GM23248 (cell line): ENCODE results near the gene TNFRSF19. TPM values are rescaled to one million over a fixed set of nuclear protein-coding genes. Genes with fewer than 3 reads are reported as not detected.

Source experiments
- DNase-seq: peaks from one replicate; pipeline ENCODE4 v3.0.0-alpha.2; 2015
- H2AFZ ChIP-seq: fragments of 200-600 bp; sonication (generic); 2 replicates; pipeline ENCODE4 v1.6.1; 2016; ENCODE audit warnings: antibody characterized with exemption
- H3F3A ChIP-seq: fragments of 200-600 bp; sonication (generic); 2 replicates; pipeline ENCODE4 v1.6.1; 2016; ENCODE audit warnings: mild to moderate bottlenecking, antibody characterized with exemption, mixed run types; ENCODE audit not compliant: insufficient read depth
- H3K27ac ChIP-seq: fragments of 200-600 bp; sonication (generic); 2 replicates; pipeline ENCODE4 v1.5.1; 2016; ENCODE audit warnings: mild to moderate bottlenecking
- H3K27me3 ChIP-seq: fragments of 200-600 bp; sonication (generic); replicated peaks from 2 replicates; pipeline ENCODE4 v1.6.1; 2016; ENCODE audit warnings: mild to moderate bottlenecking; ENCODE audit not compliant: insufficient read depth
- H3K36me3 ChIP-seq: fragments of 200-600 bp; sonication (generic); 2 replicates; pipeline ENCODE4 v1.6.1; 2016; ENCODE audit warnings: low read depth, mild to moderate bottlenecking
- H3K4me1 ChIP-seq: fragments of 200-600 bp; sonication (generic); 2 replicates; pipeline ENCODE4 v1.6.1; 2016; ENCODE audit warnings: mild to moderate bottlenecking; ENCODE audit not compliant: insufficient read depth
- H3K4me2 ChIP-seq: fragments of 200-600 bp; sonication (generic); one replicate; pipeline ENCODE4 v1.6.1; 2016; ENCODE audit warnings: mild to moderate bottlenecking; ENCODE audit not compliant: unreplicated experiment
- H3K4me3 ChIP-seq: fragments of 200-600 bp; sonication (generic); 2 replicates; pipeline ENCODE4 v1.5.1; 2016; ENCODE audit warnings: mild to moderate bottlenecking
- H3K79me2 ChIP-seq: fragments of 200-600 bp; sonication (generic); 2 replicates; pipeline ENCODE4 v1.6.1; 2016; ENCODE audit warnings: mild to moderate bottlenecking; ENCODE audit not compliant: insufficient read depth
- H3K9ac ChIP-seq: fragments of 200-600 bp; sonication (generic); 2 replicates; pipeline ENCODE4 v1.6.1; 2016; ENCODE audit warnings: mild to moderate bottlenecking
- H3K9me2 ChIP-seq: fragments of 200-600 bp; sonication (generic); 2 replicates; pipeline ENCODE4 v1.6.1; 2016; ENCODE audit warnings: mixed run types, mild to moderate bottlenecking, moderate library complexity; ENCODE audit not compliant: insufficient read depth
- H3K9me3 ChIP-seq: fragments of 200-600 bp; sonication (generic); one replicate; pipeline ENCODE4 v1.6.1; 2017; ENCODE audit warnings: low read depth
- H4K20me1 ChIP-seq: fragments of 200-600 bp; sonication (generic); 2 replicates; pipeline ENCODE4 v1.6.0; 2016; ENCODE audit not compliant: insufficient read depth
- EZH2 ChIP-seq: fragments of 200-600 bp; sonication (generic); IDR thresholded peaks from 2 replicates; pipeline ENCODE4 v1.6.1; 2018; ENCODE audit warnings: antibody characterized with exemption, mild to moderate bottlenecking; ENCODE audit not compliant: insufficient read depth, poor library complexity, severe bottlenecking
- EZH2phosphoT487 ChIP-seq: fragments of 200-600 bp; sonication (generic); IDR thresholded peaks from 2 replicates; pipeline ENCODE4 v1.6.1; 2018; ENCODE audit warnings: antibody characterized with exemption, moderate library complexity, mild to moderate bottlenecking, low read depth; ENCODE audit not compliant: insufficient read depth
- WGBS, 2 experiments: methylation state at CpG; one replicate each; pipeline ENCODE4 v1.1.6; 2015 to 2017; ENCODE audit warnings: low lambda C conversion rate in 2 of 2, low coverage in 1 of 2; ENCODE audit errors: missing lambda C conversion rate in 2 of 2; 5-methylcytosine and 5-hydroxymethylcytosine counted together
- in situ Hi-C: fragments of 300-500 bp; cut with MboI; formaldehyde crosslinking; loops from 2 replicates; pipeline ENCODE4 v1.15.0; 2020
- polyA plus RNA-seq: library from polyadenylated mRNA; unstranded; fragments of >200 nt; fragmentation: Nextera tagmentation; extraction: Ambion mirVana; gene quantifications from 2 replicates; pipeline ENCODE4 v1.2.1, GENCODE V29; 2016
- total RNA-seq: library from RNA; depleted of rRNA; stranded (reverse); fragments of >200 nt; shearing (Covaris generic); gene quantifications from 2 replicates; pipeline ENCODE4 v1.2.3, GENCODE V29; 2014

TNFRSF19 gene
- total and polyA plus RNA-seq, 2 experiments from 2014 or later = 3.4 TPM

DNA sequence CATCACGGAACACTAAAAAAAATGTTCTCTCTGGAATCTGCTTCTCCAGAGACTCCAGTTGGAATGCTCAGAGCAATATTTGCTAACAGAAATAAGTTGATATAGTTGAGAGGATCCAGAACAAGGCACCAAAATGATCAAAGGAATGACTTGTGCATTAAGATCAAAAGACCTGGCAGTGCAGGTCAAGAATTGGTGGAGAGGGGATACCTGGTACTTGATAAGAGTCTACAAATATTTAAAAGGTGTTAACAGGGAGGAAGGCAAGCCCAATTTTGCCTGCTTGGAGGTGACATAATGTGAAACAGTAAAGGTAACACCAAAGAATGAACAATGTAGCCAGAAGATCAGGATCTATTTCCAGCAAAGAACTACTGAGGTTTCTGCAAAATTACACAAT lies 20.0 kb upstream of the TNFRSF19 start:
- Histone ChIP-seq H3K4me1 (no peaks in the 10 kb centered on the region), H4K20me1 (no peaks in the 10 kb centered on the region), H3K36me3 (no peaks in the 10 kb centered on the region), H3F3A (no peaks in the 10 kb centered on the region), H2AFZ (no peak overlapping the region), H3K9me2 (no peaks in the 10 kb centered on the region), H3K9me3 (no peaks in the 10 kb centered on the region), H3K9ac (no peak overlapping the region), H3K4me3 (no peak overlapping the region), H3K27me3 (no peaks in the 10 kb centered on the region), H3K27ac (no peak overlapping the region), H3K4me2 (no peak overlapping the region), H3K79me2 (no peaks in the 10 kb centered on the region)
- no peak for DNase-seq
- in situ Hi-C loops = no loop called here
- WGBS, 2 experiments = 92 to 97% methylated on average over 1 of the region's 1 CpG
- no peak for TF ChIP-seq EZH2
- TF ChIP-seq EZH2phosphoT487 = no peak

DNA sequence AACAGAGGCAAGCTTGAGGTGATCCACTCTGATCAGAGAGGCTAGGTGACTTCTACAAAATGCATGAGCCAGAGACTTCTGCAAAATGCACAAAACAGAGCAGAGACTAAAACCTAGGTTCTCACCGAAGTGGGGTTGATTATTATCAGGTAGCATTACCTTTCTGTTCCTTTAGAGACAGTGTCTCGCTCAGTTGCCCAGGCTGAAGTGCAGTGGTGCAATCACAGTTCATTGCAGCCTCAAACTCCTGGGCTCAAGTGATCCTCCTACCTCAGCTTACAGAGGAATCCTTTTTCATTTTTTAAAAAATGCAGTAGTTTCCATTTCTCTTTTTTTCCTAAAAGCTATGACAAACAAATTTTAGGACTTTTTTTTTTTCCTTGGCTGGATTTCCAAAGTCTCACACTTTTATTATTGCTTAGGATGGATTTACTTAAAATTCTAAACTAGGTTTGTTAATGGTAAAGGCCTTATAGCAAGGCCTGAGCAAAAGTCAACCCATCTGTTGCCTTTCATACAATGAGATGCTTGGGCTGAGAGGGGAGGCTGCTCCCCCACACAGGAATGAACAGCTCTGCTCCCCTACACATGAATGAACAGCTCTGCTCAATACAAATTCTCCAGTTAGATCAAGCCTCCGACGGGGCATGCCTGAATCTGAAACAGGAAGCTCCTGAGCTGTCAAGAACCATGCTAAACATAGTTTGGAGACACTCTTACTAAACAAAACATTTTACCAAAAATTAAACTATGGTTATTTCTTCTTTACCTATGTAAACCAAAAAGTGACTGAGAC lies 18.8 kb upstream of the TNFRSF19 start:
- H3K4me1 ChIP-seq = no peaks in the 10 kb centered on the region
- no peak overlapping the region for H3K27ac ChIP-seq
- no peak overlapping the region for H3K4me3 ChIP-seq
- in situ Hi-C loops = no loop called here
- H3K9me2 ChIP-seq = no peaks in the 10 kb centered on the region
- DNase-seq = no peak
- TF ChIP-seq EZH2 (no peak), EZH2phosphoT487 (no peak)
- no peaks in the 10 kb centered on the region for H3K79me2 ChIP-seq
- no peak overlapping the region for H3K9ac ChIP-seq
- H3K4me2 ChIP-seq = no peak overlapping the region
- H3K36me3 ChIP-seq = no peaks in the 10 kb centered on the region
- H3K27me3 ChIP-seq = no peaks in the 10 kb centered on the region
- H3K9me3 ChIP-seq = no peaks in the 10 kb centered on the region
- 82 to 87% methylated on average over 4 of the region's 4 CpGs for WGBS, 2 experiments
- H2AFZ ChIP-seq = no peak overlapping the region
- no peaks in the 10 kb centered on the region for H3F3A ChIP-seq
- no peaks in the 10 kb centered on the region for H4K20me1 ChIP-seq

GRCh38 chr13:23552171-23552570 lies 18.0 kb upstream of the TNFRSF19 start:
- Histone ChIP-seq H3K4me3 (no peak overlapping the region), H3K9me2 (no peaks in the 10 kb centered on the region), H3K4me2 (no peak overlapping the region), H3K4me1 (no peaks in the 10 kb centered on the region), H3K27me3 (no peaks in the 10 kb centered on the region), H3K79me2 (no peaks in the 10 kb centered on the region), H3K27ac (no peak overlapping the region), H3K36me3 (no peaks in the 10 kb centered on the region), H3K9me3 (no peaks in the 10 kb centered on the region), H3F3A (no peaks in the 10 kb centered on the region), H4K20me1 (no peaks in the 10 kb centered on the region), H3K9ac (no peak overlapping the region), H2AFZ (no peak overlapping the region)
- WGBS, 2 experiments = 100% methylated on average over 1 of the region's 1 CpG
- in situ Hi-C loops = no loop called here
- no peak for DNase-seq
- TF ChIP-seq EZH2phosphoT487 (no peak), EZH2 (no peak)

DNA sequence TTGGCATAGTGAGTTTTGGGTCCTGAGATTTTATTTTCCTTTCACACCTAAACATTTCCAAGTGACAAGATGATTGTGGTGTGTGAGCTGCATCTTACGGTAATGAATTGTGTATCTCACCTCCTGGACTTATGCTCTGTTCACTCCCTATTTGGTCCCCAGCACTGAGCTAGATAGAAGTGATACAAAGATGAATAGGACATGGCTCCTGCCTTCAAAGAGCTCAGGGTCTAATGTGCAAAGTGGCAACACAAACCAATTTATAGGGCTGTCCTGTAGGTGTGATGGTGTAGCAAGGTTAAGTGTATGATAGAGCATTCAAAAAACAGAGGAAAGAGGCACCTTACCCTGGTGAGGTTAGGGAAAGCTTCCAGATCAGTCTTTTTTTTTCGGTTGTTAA lies 17.6 kb upstream of the TNFRSF19 start:
- no peak overlapping the region for H3K9ac ChIP-seq
- H3K27me3 ChIP-seq = no peaks in the 10 kb centered on the region
- no peaks in the 10 kb centered on the region for H3F3A ChIP-seq
- DNase-seq = no peak
- WGBS, 2 experiments = 93 to 96% methylated on average over 2 of the region's 2 CpGs
- no peak overlapping the region for H3K4me3 ChIP-seq
- TF ChIP-seq EZH2phosphoT487 (no peak), EZH2 (no peak)
- H3K9me3 ChIP-seq = no peaks in the 10 kb centered on the region
- in situ Hi-C loops = no loop called here
- no peaks in the 10 kb centered on the region for H3K36me3 ChIP-seq
- no peaks in the 10 kb centered on the region for H3K79me2 ChIP-seq
- H4K20me1 ChIP-seq = no peaks in the 10 kb centered on the region
- H2AFZ ChIP-seq = no peak overlapping the region
- no peak overlapping the region for H3K4me2 ChIP-seq
- H3K4me1 ChIP-seq = no peaks in the 10 kb centered on the region
- no peaks in the 10 kb centered on the region for H3K9me2 ChIP-seq
- H3K27ac ChIP-seq = no peak overlapping the region

- Histone ChIP-seq H2AFZ (no peak overlapping the region), H3K4me2 (no peak overlapping the region), H3K27ac (no peak overlapping the region), H4K20me1 (no peaks in the 10 kb centered on the region), H3K79me2 (no peaks in the 10 kb centered on the region), H3K36me3 (no peaks in the 10 kb centered on the region), H3K9me2 (no peaks in the 10 kb centered on the region), H3K9ac (no peak overlapping the region), H3K9me3 (no peaks in the 10 kb centered on the region), H3K4me3 (no peak overlapping the region), H3K4me1 (peaks cover 4% of the 10 kb centered on the region; the same call in 1 of the 2 replicates), H3K27me3 (no peaks in the 10 kb centered on the region), H3F3A (peaks cover under 1% of the 10 kb centered on the region; the same call in 1 of the 2 replicates)
- 35 to 38% methylated on average over 3 of the region's 3 CpGs for WGBS, 2 experiments
- in situ Hi-C loops = no loop called here
- no peak for TF ChIP-seq EZH2
- TF ChIP-seq EZH2phosphoT487 = no peak
- DNase-seq = peak; percentile 75
Observed at GRCh38 chr13:23554000-23554399, 16.2 kb upstream of the TNFRSF19 start.
